Ramos (cell line): ENCODE data around the gene MAP1LC3A.

Experiments used
- in situ Hi-C: fragments of 300-500 bp; cut with MboI; formaldehyde crosslinking; loops from one replicate; pipeline ENCODE4 v1.14.3; 2022; ENCODE audit warnings: low sequenced_read_pairs; ENCODE audit not compliant: unreplicated experiment

MAP1LC3A gene

GRCh38 chr20:34569598-34569997 lies 11.1 kb downstream of the MAP1LC3A start:
- in situ Hi-C loops: no loop called here

GRCh38 chr20:34570859-34571306 lies 12.4 kb downstream of the MAP1LC3A start:
- in situ Hi-C loops: no loop called here

GRCh38 chr20:34571753-34572152 lies 13.2 kb downstream of the MAP1LC3A start:
- in situ Hi-C loops: no loop called here

GRCh38 chr20:34573541-34574300 lies 15.2 kb downstream of the MAP1LC3A start:
- in situ Hi-C loops: no loop called here

GRCh38 chr20:34574426-34574825 lies 15.9 kb downstream of the MAP1LC3A start:
- in situ Hi-C loops: no loop called here

- in situ Hi-C loops: no loop called here
These were observed 16.3 kb downstream of the MAP1LC3A start for GRCh38 chr20:34574861-34575260.

GRCh38 chr20:34575271-34575670 lies 16.8 kb downstream of the MAP1LC3A start:
- in situ Hi-C loops: no loop called here

GRCh38 chr20:34575756-34576155 lies 17.2 kb downstream of the MAP1LC3A start:
- in situ Hi-C loops: no loop called here

GRCh38 chr20:34577061-34577460 lies 18.5 kb downstream of the MAP1LC3A start:
- in situ Hi-C loops: no loop called here

- in situ Hi-C loops: no loop called here
These were observed 19.5 kb downstream of the MAP1LC3A start for GRCh38 chr20:34578025-34578424.

GRCh38 chr20:34578521-34578920 lies 20.0 kb downstream of the MAP1LC3A start:
- in situ Hi-C loops: no loop called here

GRCh38 chr20:34579191-34579978 lies 20.9 kb downstream of the MAP1LC3A start:
- in situ Hi-C loops: no loop called here

- in situ Hi-C loops: no loop called here
These were observed 21.7 kb downstream of the MAP1LC3A start for GRCh38 chr20:34579979-34580940.

- in situ Hi-C loops: no loop called here
These were observed 23.0 kb downstream of the MAP1LC3A start for GRCh38 chr20:34581341-34582184.

GRCh38 chr20:34582221-34582620 lies 23.7 kb downstream of the MAP1LC3A start:
- in situ Hi-C loops: no loop called here

- in situ Hi-C loops: no loop called here
These were observed 24.4 kb downstream of the MAP1LC3A start for GRCh38 chr20:34582911-34583310.

GRCh38 chr20:34583544-34583943 lies 25.0 kb downstream of the MAP1LC3A start:
- in situ Hi-C loops: no loop called here

GRCh38 chr20:34585019-34585418 lies 26.5 kb downstream of the MAP1LC3A start:
- in situ Hi-C loops: no loop called here

GRCh38 chr20:34586488-34587163 lies 28.1 kb downstream of the MAP1LC3A start:
- in situ Hi-C loops: no loop called here
